ENCODE data around the gene SCML2.

- TF ChIP-seq KAT8 (CRISPR knock-in tag; IDR thresholded peaks at IDR 0.05) (no peak), PLRG1 (conservative IDR thresholded peaks at IDR 0.05) (no peak), CTCF (CRISPR knock-in tag; IDR thresholded peaks at IDR 0.05) (no peak), MAX (IDR thresholded peaks at IDR 0.05) (no peak)
Measured at GRCh38 chrX:18294893-18295292, 59.6 kb downstream of the SCML2 start.

Measured in HepG2 (cell line).